Endometrium (tissue), 2 donors: ENCODE data around the gene CEP112.

Experiments used
- FAIRE-seq: peaks from 2 replicates; lab custom pipeline; 2012; peaks lifted over from hg19 to GRCh38; lab: Jason Lieb, UNC
- donor health status: control.
- donor health status: control.

CEP112 gene

DNA sequence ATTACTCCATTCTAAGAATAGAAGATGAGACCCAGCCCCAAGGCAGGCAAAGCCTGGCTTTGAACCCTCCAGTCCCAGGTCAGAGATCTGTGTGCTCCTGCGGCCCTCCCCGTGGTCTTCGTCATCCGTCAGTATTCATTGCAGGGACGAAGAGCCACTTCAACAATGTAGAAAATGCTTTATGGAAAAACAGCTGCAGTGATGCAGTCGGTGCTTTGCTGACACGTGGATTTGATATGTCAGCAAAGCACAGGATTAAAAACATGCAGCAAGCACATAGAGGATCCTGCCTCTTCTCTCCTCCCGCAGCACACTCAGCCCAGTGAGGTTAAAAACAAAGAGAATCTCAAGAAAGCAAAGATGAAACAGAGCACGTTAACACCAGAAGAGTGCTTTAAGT is 513.4 kb downstream of the CEP112 start:
- FAIRE-seq = no peak

GRCh38 chr17:65677932-65678331 is 514.0 kb downstream of the CEP112 start:
- FAIRE-seq = no peak

GRCh38 chr17:65674246-65675045 is 517.5 kb downstream of the CEP112 start:
- FAIRE-seq = no peak

- no peak for FAIRE-seq
Observed at GRCh38 chr17:65670667-65671371, 521.1 kb downstream of the CEP112 start.

- FAIRE-seq = no peak
Observed at GRCh38 chr17:65668211-65668610, 523.7 kb downstream of the CEP112 start.

DNA sequence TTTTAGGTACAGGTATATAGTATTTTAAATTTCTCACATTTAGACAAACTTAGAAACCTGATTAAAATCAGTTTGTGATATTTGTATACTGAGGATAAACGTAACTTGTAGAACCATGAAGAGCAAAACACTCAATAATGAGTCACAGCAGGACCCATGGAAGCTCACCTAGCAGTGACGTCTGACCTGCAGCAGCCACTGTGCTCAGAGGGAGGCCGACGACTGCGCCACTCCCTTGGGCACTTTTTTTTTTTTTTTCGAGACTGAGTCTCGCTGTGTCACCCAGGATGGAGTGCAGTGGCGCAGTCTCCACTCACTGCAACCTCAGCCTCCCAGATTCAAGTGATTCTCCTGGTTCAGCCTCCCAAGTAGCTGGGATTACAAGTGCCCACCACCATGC is 524.3 kb downstream of the CEP112 start:
- FAIRE-seq = no peak

DNA sequence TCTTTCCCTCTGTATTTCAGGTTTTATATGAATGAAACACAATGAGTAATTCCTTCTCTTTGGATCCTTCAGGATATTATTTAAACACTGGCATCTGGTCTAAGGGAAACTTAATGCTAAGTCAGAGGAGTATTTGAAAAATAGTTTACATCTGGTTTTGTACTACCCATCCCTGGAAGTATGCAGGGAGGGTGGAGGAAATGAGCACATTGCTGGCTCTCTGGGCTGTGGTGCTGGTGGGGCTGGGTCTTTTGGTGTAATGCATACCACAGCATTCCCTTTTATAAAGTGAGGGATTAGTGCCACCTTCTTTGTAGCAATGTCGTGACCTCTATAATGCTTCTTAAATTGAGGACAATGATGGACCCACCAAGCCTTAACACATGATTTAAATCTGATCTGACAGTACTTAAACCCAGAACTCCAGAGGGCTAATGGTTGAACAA is 525.0 kb downstream of the CEP112 start:
- no peak for FAIRE-seq

DNA sequence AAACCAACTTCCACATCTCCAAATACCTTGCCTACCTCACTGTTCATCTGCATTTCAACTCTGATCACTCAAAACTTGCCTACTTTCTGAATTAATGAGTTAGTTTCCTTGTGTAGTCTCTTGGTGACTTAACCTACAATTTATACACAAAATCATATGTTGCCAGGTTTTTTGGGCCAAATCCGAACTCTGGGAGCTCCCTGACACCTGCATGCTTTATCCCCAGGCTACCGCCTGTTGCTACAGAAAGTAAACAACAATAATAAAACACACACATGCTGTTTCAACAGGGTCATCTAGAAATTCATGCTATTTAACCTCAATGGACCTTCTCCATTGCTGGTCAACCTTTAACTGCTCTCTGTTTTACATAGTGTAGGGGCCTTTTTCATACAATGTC is 526.0 kb downstream of the CEP112 start:
- no peak for FAIRE-seq

GRCh38 chr17:65664696-65665095 is 527.2 kb downstream of the CEP112 start:
- no peak for FAIRE-seq

- no peak for FAIRE-seq
Observed at GRCh38 chr17:65664266-65664665, 527.7 kb downstream of the CEP112 start.

- peak; percentile 21 for FAIRE-seq
Observed at GRCh38 chr17:65662196-65662595, 529.7 kb downstream of the CEP112 start.

DNA sequence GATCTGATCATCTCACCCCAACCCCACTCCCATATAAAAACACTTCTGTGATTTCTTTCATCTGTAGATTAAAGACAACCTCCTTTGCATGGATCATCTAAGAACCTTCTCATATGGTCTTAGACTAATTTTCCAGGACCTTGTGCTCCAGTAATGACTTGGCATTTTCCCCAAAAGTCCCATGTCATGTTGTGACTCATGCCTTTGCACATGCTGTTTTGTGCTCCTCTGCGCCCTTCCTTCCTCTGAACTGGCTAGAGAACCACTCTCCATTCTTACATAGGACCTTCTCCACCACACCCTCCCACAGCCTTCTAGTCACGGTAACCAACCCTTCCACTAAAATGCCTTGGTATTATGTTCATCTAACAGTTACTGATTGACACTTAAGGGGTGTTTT is 531.0 kb downstream of the CEP112 start:
- no peak for FAIRE-seq

DNA sequence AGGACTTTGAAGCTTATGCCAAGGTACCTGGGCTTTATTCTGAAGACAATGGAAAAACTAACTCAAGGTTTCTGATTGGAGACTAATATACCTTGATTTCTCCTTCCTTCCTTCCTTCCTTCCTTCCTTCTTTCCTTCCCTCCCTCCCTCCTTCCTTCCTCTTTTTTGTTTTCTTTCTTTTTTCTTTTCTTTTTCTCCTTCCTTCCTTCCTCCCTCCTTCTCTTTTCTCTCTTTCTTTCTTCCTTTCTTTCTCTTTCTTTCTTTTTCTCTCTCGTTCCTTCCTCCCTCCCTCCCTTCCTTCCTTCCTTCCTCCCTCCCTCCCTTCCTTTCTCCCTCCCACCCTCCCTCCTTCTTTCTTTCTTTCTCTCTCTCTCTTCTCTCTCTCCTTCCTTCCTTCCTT is 531.9 kb downstream of the CEP112 start:
- FAIRE-seq = no peak

DNA sequence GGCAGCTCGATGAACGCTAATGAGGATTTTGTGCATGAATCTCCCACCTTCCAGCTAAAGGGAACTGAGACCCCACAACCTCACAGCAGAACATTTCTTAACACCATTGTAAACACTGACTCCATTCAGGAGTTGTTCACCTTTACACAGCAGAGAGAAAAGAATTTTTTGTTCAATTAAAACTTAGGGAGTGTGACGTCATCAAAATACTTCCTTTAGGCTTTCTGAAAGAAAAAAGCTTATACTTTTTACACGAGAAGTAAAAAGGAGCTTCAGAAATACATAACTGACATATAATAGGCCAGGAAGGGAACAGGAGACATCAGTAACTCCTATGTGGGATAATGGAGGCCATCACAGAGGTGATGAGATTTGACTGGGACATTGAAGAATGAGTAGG is 532.4 kb downstream of the CEP112 start:
- no peak for FAIRE-seq

GRCh38 chr17:65657251-65657828 is 534.6 kb downstream of the CEP112 start:
- FAIRE-seq = no peak

DNA sequence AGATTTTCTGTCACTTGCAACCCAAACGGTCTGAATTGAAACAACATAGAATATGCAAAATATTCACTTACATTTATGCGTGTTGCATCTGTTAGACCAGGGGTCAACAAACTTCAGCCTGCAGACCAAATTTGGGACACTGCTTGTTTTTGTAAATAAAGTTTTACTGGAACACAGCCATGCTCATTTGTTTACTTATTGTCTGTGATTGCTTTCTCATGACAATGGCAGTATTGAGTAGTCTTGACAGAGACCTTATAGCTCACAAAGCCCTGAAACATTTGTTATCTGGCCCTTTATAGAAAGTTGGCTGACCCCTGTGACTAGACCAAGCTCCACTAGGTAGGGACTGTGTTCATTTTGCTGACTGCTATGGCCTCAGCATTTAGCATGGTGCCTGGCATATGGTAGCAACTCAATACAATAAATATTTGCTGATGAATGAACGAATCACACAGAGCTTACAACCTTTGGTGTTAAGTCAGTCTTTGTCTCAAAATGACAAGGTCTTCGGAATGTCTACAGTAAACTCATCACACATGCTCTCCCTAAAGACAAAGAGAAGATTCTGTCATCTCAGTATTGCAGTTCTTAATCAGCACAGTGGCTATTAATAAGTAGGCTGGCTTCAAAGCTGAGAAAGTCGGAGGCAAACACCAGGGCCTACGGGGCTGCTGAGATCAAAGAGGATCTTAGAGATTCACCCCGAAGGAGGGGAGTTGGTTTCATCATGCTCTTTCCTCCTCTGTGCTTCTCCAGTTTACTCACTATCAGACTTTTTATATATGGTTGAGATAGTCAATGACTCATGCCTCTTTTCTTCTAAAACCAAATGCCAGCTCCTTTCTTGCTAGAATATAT is 535.3 kb downstream of the CEP112 start:
- FAIRE-seq = no peak

DNA sequence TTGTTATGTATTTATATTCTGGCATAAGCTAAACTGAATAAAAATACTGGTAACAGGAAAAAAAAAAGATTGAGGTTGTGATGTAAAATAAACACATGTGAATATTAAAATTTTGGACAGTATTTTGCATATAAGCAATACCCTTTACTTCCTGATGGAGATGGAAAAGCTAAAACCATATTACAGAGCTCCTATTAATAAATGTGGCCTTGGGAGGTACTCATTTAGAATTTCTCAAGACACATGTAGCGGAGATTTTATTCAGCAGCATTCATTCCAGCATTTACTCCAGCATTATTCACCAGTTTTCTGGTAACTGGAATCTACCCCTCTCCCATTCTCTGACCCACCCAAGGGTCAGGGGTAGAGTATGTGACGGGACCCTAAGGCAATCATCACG is 536.2 kb downstream of the CEP112 start:
- FAIRE-seq = no peak

DNA sequence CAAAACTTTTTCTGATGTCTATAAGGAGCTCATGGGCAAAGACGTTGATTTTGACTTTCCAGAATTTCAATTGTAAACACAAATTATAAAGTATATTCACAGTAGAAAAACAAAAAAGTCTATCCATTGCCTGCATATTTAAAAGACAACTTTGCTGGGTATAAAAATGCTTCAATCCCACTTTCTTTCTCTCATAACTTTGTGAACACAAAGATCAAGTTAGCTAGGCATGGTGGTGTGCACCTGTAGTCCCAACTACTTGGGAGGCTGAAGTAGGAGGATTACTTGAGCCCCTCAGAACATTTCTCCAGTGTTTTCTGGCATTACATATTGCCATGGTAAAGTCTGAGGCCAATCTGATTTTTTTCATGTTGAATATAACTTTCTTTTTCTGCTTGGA is 547.4 kb downstream of the CEP112 start:
- no peak for FAIRE-seq

DNA sequence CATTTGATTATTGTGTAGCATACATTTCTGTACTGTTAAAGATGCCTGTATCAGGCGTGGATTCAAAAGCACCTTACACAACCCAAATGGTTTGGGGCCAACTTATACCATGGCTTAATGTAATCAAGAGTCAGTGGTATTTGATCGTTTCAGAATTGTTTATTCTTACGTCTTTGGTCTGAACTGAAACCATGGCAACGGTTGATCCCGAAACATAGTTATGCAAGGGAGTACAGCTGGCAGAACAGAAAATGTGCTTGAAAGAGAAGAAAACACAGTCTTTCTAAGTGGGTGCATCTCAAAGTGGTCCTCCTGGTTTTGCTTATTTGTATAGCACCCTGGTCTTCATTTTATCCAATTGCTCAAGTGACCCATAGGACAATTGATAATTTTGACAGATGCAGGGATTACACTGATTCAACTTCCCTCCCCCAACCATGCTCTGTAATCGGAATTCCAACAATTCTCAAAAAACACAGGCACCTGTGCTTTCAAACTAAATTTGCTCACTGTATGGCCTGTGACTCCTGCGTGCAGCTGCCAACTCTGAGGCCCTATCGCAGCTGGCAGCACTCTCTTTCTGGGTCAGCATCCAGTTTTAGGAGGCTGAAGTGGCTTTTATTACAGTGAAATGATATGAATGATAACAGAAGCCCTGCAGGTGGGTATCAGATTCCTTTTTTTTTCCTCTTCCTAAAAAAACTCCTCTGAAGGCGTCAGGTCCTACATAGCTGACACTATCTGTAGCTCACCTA is 553.5 kb downstream of the CEP112 start:
- no peak for FAIRE-seq

GRCh38 chr17:65637786-65638185 is 554.1 kb downstream of the CEP112 start:
- no peak for FAIRE-seq

DNA sequence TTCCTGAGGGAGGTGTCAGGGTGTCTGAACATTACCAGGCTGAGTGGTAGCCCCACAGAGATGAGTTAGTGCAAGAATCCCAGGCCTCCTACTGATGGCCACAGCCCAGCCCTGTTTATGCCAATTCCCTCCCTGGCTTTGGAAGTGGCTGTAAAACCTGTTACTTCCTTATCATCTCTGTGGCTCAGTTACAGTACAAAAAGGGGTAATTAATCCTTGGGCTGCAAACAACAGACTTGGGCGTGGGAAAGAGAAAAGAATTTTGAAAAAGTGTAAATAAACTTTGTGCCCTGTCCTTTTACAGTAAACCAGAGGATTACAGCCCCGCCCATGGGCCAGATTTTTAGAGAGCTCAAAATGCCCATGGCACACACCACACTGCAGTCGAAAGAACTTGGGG is 557.4 kb downstream of the CEP112 start:
- no peak for FAIRE-seq

- peak; percentile 72 for FAIRE-seq
Observed at GRCh38 chr17:65633988-65634387, 557.9 kb downstream of the CEP112 start.
